HL-60 (cell line): ENCODE data around the gene SLC22A23.

Source experiments
- GABPA ChIP-seq: IDR thresholded peaks from 2 replicates; pipeline ENCODE4 v1.6.1; 2012; ENCODE audit warnings: low read depth
- POLR2AphosphoS5 ChIP-seq: IDR thresholded peaks from 2 replicates; pipeline ENCODE4 v1.6.1; 2012; ENCODE audit warnings: low read depth
- SPI1 ChIP-seq: IDR thresholded peaks from 2 replicates; pipeline ENCODE4 v1.6.1; 2012; ENCODE audit warnings: low read depth, mild to moderate bottlenecking, borderline replicate concordance
- TF ChIP-seq, protein P1 (sequence below): IDR thresholded peaks from one replicate; pipeline ENCODE4 v1.5.1; 2011; ENCODE audit warnings: low read length, control low read depth, inconsistent platforms; ENCODE audit not compliant: insufficient read depth
- TF ChIP-seq, protein P2 (sequence below): IDR thresholded peaks from 2 replicates; pipeline ENCODE4 v1.6.1; 2012; ENCODE audit warnings: low read depth; ENCODE audit not compliant: insufficient replicate concordance

- TF ChIP-seq POLR2AphosphoS5 (no peak), GABPA (no peak), SPI1 (no peak)
- TF ChIP-seq, protein P1, sequence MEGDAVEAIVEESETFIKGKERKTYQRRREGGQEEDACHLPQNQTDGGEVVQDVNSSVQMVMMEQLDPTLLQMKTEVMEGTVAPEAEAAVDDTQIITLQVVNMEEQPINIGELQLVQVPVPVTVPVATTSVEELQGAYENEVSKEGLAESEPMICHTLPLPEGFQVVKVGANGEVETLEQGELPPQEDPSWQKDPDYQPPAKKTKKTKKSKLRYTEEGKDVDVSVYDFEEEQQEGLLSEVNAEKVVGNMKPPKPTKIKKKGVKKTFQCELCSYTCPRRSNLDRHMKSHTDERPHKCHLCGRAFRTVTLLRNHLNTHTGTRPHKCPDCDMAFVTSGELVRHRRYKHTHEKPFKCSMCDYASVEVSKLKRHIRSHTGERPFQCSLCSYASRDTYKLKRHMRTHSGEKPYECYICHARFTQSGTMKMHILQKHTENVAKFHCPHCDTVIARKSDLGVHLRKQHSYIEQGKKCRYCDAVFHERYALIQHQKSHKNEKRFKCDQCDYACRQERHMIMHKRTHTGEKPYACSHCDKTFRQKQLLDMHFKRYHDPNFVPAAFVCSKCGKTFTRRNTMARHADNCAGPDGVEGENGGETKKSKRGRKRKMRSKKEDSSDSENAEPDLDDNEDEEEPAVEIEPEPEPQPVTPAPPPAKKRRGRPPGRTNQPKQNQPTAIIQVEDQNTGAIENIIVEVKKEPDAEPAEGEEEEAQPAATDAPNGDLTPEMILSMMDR, result no peak
- TF ChIP-seq, protein P2, sequence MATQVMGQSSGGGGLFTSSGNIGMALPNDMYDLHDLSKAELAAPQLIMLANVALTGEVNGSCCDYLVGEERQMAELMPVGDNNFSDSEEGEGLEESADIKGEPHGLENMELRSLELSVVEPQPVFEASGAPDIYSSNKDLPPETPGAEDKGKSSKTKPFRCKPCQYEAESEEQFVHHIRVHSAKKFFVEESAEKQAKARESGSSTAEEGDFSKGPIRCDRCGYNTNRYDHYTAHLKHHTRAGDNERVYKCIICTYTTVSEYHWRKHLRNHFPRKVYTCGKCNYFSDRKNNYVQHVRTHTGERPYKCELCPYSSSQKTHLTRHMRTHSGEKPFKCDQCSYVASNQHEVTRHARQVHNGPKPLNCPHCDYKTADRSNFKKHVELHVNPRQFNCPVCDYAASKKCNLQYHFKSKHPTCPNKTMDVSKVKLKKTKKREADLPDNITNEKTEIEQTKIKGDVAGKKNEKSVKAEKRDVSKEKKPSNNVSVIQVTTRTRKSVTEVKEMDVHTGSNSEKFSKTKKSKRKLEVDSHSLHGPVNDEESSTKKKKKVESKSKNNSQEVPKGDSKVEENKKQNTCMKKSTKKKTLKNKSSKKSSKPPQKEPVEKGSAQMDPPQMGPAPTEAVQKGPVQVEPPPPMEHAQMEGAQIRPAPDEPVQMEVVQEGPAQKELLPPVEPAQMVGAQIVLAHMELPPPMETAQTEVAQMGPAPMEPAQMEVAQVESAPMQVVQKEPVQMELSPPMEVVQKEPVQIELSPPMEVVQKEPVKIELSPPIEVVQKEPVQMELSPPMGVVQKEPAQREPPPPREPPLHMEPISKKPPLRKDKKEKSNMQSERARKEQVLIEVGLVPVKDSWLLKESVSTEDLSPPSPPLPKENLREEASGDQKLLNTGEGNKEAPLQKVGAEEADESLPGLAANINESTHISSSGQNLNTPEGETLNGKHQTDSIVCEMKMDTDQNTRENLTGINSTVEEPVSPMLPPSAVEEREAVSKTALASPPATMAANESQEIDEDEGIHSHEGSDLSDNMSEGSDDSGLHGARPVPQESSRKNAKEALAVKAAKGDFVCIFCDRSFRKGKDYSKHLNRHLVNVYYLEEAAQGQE, result no peak
Observed at GRCh38 chr6:3242768-3243167, 214.1 kb downstream of the SLC22A23 start.
